NCI-H1694 (cell line): ENCODE results near the gene CDCA5.

Experiments
- DNase-seq: peaks from one replicate; lab custom pipeline; 2025; lab: John Stamatoyannopoulos, UW

CDCA5 gene

DNA sequence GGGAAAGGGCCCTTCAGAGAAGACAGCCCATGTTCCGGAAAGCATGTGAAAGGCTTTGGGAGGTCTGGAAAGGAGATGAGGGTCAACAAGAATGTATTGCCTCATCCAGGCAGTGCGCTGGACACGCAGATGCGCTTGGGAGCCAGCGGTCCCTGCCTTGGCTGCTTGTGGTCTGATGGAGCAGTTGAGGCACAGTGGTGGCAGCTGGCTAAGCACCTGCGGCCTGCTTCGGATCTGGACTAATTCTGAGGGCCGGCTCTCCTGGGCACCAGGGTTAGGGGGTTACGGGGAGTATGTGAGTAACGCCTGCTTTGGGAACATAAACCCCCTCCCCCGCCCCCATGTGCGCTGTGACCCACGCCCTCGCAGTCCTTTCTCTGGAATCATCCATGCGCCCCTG, 23.2 kb upstream of the CDCA5 start:
- DNase-seq = no peak

- DNase-seq = no peak
These were observed 20.8 kb upstream of the CDCA5 start for GRCh38 chr11:65104628-65105027.

- DNase-seq = no peak
These were observed 19.6 kb upstream of the CDCA5 start for GRCh38 chr11:65103476-65103875.

DNA sequence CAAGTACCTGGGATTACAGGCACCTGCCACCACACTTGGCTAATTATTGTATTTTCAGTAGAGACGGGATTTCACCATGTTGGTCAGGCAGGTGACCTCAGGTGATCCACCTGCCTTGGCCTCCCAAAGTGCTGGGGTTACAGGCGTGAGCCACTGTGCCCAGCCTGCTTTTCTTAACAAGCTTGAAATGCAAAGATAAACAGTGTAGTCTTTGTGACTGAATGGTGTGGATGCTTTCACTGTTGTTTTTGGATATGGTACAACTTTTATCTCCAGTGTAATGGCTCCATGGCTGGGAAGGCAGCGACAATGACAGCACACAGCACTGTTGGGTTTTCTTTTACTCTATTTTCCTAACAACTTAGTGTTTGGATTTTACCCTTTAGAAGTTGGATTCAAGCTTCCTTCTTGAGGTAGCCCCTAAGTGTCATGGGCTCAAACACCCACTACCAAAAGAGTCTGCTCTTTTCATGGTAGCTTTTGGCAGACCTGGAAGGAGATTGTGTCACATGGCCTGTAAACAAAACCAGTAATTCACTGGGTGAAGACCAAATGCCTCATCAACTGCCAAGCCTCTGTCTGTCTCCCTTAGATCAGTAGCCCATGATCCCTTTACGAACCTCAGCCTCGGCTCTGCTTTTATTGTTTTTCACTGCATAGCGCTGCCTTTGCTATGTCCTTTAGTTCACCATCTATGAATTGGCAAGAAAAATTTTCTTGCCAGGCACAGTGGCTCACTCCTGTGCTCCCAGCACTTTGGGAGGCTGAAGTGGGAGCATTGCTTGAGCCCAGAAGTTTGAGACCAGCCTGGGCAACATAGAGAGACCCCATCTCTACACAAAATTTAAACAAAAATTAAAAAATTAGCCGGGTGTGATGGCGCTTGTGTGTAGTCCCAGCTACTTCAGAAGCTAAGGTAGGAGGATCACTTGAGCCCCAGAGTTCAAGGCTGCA, 18.6 kb upstream of the CDCA5 start:
- DNase-seq = no peak

GRCh38 chr11:65100674-65101350, 17.0 kb upstream of the CDCA5 start:
- DNase-seq = no peak

DNA sequence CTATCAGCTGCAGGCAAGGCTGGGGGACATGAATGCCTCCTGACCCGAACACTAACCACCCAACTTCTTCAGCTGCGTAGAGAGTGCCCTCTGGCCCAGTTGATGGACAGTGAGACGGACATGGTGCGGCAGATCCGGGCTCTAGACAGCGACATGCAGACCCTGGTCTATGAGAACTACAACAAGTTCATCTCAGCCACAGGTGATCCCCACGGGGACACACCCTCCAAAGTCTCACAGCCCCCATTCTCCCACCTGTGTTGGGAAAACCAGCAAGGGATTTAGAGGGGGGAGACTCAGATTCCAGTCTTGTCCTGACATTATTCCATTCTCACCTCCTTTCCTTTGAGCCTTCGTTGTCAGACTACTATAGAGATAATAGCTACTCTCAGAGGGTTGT, 13.1 kb upstream of the CDCA5 start:
- no peak for DNase-seq

DNA sequence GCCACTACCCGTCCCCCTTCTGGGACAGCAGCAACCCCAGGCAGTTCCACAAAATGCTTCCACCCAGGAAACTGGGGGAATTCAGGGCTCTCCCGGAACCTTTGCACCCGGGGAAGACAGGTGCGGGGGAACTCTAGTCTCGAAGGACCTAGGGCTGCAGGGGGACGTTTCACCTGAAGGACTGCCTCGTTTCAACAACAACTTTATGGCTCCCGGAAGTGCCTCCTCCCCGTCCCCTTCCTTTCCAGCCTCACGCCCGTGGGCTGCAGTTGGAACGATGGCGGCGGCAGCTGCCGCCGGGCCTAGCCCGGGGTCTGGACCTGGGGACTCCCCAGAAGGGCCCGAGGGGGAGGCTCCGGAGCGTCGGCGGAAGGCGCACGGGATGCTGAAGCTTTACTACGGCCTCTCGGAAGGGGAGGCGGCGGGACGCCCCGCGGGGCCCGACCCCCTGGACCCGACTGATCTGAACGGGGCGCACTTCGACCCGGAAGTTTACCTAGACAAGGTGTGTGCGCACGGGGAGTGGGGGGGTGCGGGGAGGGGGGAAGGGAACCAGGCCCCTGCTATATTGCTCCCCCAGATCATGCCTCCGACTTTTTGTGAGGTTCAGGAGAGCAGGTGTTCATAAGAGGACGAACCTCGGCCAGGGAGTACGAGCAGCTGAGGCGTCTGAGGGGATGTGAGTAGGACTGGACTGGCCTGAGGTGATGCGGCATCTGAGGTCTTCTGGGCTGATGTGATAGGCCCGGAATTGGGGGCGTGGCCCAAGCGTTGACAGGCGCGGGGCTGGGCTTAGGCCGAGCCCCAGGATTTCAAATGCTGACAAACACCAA, 12.3 kb upstream of the CDCA5 start, which contains the start of gene VPS51:
Gene VPS51, plus strand, starts transcription at position 241 of the 833 bp plus-strand sequence. Its CDS starts 37 bp downstream, at position 278.
- DNase-seq = peak; percentile 65

DNA sequence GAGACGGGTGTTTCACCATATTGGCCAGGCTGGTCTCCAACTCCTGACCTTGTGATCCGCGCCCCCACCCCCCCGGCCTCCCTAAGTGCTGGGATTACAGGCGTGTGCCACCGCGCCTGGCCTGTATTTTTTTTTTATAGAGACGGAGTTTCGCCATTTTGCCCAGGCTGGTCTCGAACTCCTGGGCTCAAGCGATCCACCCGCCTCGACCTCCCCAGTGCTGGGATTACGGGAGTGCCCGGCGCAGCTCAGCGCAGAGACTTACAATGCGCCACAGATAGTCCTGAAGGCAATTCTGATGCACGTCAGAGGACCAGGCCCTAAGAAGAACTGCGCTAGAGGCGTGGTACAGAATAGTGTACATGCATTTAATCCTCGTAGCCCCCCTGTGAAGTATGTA, 11.6 kb upstream of the CDCA5 start:
- DNase-seq = no peak

DNA sequence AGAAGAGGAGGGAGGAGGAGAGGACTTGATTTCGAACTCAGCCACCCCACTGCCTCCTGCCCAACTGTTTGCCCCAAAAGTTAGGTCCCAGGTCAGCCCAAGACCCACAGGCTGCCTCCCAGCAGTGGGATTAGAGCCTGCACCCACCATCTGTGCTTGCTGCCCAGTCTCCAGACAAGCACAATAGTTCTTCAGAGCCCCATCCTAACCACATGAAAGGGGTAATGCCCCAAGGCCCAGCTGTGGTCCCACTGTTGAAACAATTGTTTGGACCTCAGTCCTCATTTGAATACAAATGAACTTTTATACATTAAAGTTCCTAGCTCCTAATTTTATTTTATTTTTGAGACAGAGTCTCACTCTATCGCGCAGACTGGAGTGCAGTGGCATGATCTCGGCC, 6.8 kb upstream of the CDCA5 start:
- no peak for DNase-seq

GRCh38 chr11:65089621-65090020, 5.8 kb upstream of the CDCA5 start:
- no peak for DNase-seq

DNA sequence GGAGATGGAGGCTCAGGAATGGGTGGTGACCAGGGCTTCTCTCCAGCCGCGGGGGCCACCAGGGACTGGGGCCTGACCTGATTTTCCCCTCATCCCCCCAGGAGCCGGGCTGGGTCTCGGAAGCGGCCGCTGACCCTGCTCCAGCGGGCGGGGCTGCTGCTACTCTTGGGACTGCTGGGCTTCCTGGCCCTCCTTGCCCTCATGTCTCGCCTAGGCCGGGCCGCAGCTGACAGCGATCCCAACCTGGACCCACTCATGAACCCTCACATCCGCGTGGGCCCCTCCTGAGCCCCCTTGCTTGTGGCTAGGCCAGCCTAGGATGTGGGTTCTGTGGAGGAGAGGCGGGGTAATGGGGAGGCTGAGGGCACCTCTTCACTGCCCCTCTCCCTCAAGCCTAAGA, 4.0 kb upstream of the CDCA5 start:
- DNase-seq = no peak

DNA sequence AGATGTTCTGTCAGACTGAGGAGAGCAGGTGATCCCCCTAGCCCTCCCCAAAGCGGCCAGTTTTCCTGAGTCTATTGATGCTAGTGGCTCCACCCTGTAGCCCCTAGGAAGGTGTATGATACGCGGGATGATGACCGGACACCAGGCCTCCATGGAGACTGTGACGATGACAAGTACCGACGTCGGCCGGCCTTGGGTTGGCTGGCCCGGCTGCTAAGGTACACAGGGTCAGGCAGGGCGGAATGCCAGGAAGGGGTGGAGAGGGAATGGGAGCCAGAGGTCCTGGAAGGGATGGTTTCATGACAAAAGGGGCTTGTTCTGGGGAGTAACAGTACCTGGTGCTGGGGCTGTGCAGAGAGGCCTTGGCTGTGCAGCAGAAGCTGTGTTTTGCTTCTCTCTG, 3.4 kb upstream of the CDCA5 start:
- DNase-seq = no peak

DNA sequence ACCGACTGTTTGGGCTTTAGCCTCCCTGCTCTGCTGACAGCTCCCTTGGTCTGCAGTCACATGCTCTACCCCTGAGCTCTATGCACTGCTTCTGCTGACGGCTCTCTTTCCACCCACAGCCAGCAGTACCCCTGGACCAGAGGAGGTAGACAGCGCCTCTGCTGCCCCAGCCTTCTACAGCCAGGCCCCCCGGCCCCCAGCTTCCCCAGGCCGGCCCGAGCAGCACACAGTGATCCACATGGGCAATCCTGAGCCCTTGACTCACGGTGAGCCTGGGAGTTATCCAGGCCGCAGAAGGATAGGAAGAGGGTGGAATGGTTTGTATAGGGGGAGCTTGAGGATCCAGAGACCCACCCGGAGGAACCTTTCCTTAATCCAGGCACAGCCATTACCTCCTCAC, 3.0 kb upstream of the CDCA5 start:
- no peak for DNase-seq

DNA sequence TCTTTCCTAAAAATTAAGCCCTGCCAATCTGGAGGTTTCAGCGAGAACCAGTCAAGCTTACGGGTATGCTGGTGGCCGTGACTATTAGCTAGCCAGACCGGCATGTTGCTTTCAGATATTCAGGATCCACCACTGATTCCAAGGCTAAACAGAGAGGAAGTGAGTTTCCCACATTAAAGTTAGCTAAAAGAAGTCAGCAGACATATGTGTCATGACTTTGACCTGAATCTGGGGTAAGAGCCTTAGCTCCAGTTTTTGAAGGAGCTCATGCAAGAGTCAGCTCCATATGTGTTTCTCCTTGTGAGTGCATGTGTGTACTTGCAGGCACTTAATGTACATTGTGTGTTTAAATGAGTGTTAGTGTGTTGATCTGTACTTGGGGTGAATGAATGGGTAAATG, 1.6 kb upstream of the CDCA5 start:
- no peak for DNase-seq

GRCh38 chr11:65084598-65085375, 947 bp upstream of the CDCA5 start:
- DNase-seq = no peak

GRCh38 chr11:65083134-65083833, 556 bp downstream of the CDCA5 start:
- no peak for DNase-seq

DNA sequence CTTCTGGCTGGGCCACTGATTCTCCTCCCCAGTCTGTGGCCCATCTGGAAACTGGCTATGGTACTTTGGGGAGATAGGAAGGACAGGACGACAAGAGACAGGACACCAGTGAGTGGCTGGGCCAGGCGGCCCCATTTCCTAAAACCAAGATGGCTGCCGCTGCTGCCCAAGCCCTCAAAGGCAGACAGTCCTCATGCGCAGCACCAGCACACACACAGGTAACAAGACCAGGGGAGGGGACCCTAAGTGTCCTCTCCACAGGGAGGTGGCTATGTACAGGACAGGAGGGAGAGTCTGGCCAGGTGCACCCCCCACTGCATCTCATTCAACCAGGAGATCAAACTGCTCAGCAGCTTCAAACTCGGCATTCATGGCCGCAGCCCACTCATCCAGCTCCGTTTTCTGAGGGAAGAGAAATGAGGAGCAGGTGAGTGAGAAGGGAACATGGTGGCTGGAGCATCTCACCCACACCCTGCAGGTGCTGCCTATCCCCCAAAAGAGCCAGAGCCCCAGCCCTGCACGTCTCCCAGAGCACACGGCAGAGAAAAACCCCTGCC, 5.0 kb downstream of the CDCA5 start:
- DNase-seq = no peak

- peak; percentile 46 for DNase-seq
These were observed 5.7 kb downstream of the CDCA5 start for GRCh38 chr11:65078151-65078550.

- no peak for DNase-seq
These were observed 6.4 kb downstream of the CDCA5 start for GRCh38 chr11:65077451-65077850.

- DNase-seq = no peak
These were observed 11.2 kb downstream of the CDCA5 start for GRCh38 chr11:65072631-65072966.
